Esophagus squamous epithelium (tissue), 4 donors: ENCODE measurements around the gene KIF13A.

Source experiments
- CTCF ChIP-seq, 6 experiments: fragments of 450-650 bp in 4 of 6; fragments of 200-600 bp in 2 of 6; sonication (generic) in 2 of 6; IDR thresholded peaks; one replicate each; pipeline ENCODE4 v1.5.1; 2016 to 2019; ENCODE audit warnings: antibody characterized with exemption in 6 of 6, mild to moderate bottlenecking in 4 of 6, moderate library complexity in 4 of 6
- POLR2A ChIP-seq, 4 donors: fragments of 450-650 bp; IDR thresholded peaks; one replicate each; pipeline ENCODE4 v1.6.1; 2017; ENCODE audit warnings: antibody characterized with exemption in 4 of 4, mild to moderate bottlenecking in 4 of 4, moderate library complexity in 3 of 4

- no peak for TF ChIP-seq CTCF (IDR thresholded peaks at IDR 0.05)
- no peak for TF ChIP-seq POLR2A (IDR thresholded peaks at IDR 0.05)
These were observed 57.0 kb downstream of the KIF13A start for GRCh38 chr6:17930321-17930993.
